ENCODE data around the gene ERC1. TPM values are rescaled to one million over a fixed set of nuclear protein-coding genes. Genes with fewer than 3 reads are reported as not detected.

Gene ERC1
- total and polyA plus RNA-seq, 2 donors (not counting 3 experiments of a cell fraction or from before 2014, with no cell fraction given) = 11.7 to 66.1 TPM

DNA sequence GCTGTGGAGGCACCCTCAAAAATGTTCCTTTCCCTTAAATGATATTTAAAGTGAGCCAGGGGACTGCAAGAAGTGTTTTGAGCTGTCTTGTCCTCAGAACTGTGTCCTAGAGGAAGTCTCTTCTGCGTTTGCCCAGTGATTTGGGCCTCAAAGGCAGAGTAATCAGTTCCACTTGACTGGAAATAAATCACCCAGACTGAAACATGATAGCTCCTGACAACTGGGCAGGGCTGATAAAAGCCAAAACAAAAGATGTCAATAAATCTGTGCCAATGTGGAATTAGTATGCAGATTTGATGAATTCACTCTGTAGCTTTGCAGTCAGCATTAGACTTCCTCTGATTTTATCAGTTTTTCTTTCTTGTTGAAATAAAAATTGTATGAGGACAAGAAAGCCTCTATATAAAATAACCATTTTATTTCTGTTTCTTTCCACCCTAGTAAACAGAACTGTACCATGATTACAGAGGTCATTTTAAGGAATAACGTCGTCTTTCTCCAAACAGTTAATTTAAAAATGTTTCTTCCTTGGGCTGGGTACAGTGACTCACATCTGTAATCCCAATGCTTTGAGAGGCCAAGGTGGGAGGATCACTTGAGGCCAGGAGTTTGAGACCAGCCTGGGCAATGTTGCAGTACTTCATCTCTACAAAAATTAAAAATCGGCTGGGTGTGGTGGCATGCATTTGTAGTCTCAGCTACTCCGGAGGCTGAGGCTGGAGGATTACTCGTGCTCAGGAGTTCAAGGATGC, 180.8 kb downstream of the ERC1 start:
- Histone ChIP-seq H3K4me3 (replicated peaks in 1 of 3; ENCODE audit: insufficient read depth in 1 of 3, low read depth in 1 of 3, low read length in 3 of 3) (no peak overlapping the region), H3K27ac (ENCODE audit: insufficient read depth, low read depth, low read length) (peak overlapping the region; percentile 34), H4K20me1 (replicated peaks; ENCODE audit: control insufficient read depth, extremely low read depth, insufficient read depth, low read length) (no peaks in the 10 kb centered on the region), H3K9me1 (replicated peaks; ENCODE audit: control insufficient read depth, extremely low read depth, insufficient read depth, low read length) (no peaks in the 10 kb centered on the region), H3K4me2 (ENCODE audit: insufficient read depth, low read length) (peak overlapping the region; percentile 5), H3K4me1 (ENCODE audit: control insufficient read depth, extremely low read depth, insufficient read depth, low read length) (peaks cover 17% of the 10 kb centered on the region), H3K9ac (replicated peaks; ENCODE audit: extremely low read depth, insufficient read depth, low read length) (no peak overlapping the region), H2AFZ (ENCODE audit: low read depth, low read length) (no peak overlapping the region), H3K79me2 (ENCODE audit: control insufficient read depth, insufficient read depth, low read length) (no peaks in the 10 kb centered on the region), H3K27me3 (ENCODE audit: control insufficient read depth in 2 of 2, insufficient read depth in 2 of 2, low read length in 2 of 2) (no peaks in the 10 kb centered on the region), H3K9me3 (replicated peaks; ENCODE audit: control insufficient read depth, insufficient read depth, low read length) (no peaks in the 10 kb centered on the region), H3K36me3 (ENCODE audit: control insufficient read depth in 2 of 2, extremely low read depth in 1 of 2, insufficient read depth in 2 of 2, low read length in 2 of 2) (peaks cover 0 to 2% of the 10 kb centered on the region in 2 experiments)
- no TSS peak for BruUV-seq (replicated peaks)
- TF ChIP-seq POLR2A (IDR thresholded peaks at IDR 0.05; ENCODE audit: low read depth, low read length) (peak; percentile 25), EZH2 (IDR thresholded peaks at IDR 0.05; ENCODE audit: borderline replicate concordance, low read depth, low read length, severe bottlenecking) (no peak), MYC (IDR thresholded peaks at IDR 0.05; ENCODE audit: low read depth, low read length) (no peak), JUN (IDR thresholded peaks at IDR 0.05; ENCODE audit: borderline replicate concordance, insufficient read depth, insufficient read length, low read depth) (no peak), FOS (IDR thresholded peaks at IDR 0.05; ENCODE audit: borderline replicate concordance, insufficient read depth, low read length) (no peak), GATA2 (IDR thresholded peaks at IDR 0.05; ENCODE audit: insufficient read depth, insufficient read length, low read depth, low read length) (peak; percentile 51), POLR2AphosphoS5 (IDR thresholded peaks at IDR 0.05; ENCODE audit: insufficient read depth, low read depth, low read length) (no peak), MAX (IDR thresholded peaks at IDR 0.05; ENCODE audit: insufficient read depth, insufficient read length) (no peak)
- TF ChIP-seq, protein P1, sequence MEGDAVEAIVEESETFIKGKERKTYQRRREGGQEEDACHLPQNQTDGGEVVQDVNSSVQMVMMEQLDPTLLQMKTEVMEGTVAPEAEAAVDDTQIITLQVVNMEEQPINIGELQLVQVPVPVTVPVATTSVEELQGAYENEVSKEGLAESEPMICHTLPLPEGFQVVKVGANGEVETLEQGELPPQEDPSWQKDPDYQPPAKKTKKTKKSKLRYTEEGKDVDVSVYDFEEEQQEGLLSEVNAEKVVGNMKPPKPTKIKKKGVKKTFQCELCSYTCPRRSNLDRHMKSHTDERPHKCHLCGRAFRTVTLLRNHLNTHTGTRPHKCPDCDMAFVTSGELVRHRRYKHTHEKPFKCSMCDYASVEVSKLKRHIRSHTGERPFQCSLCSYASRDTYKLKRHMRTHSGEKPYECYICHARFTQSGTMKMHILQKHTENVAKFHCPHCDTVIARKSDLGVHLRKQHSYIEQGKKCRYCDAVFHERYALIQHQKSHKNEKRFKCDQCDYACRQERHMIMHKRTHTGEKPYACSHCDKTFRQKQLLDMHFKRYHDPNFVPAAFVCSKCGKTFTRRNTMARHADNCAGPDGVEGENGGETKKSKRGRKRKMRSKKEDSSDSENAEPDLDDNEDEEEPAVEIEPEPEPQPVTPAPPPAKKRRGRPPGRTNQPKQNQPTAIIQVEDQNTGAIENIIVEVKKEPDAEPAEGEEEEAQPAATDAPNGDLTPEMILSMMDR (IDR thresholded peaks at IDR 0.05; ENCODE audit: extremely low read depth in 1 of 2, insufficient read depth in 1 of 2, low read depth in 1 of 2, low read length in 2 of 2) = no peak
- dilution Hi-C loops (cut with MboI; ENCODE audit: extremely low pct_ligation_motif_present, low sequenced_read_pairs) (no loop called here), intact Hi-C loops (cut with micrococcal nuclease) (loop anchor here (1.0 to 5.0 kb wide), 2 partner anchors 12 to 40 kb away; no protein-coding TSS in a partner anchor)
- ChIA-PET CTCF (interaction anchor here (0.6 to 2.1 kb wide), 11 partner anchors 12 to 481 kb away, joined by 3 to 11 read pairs (median 3); no protein-coding TSS in a partner anchor), POLR2A (no interaction called here)
- DNase-seq (ENCODE audit: low read depth, low spot score) (peak; percentile 94), FAIRE-seq (peak; percentile 90)
